Raji (cell line): ENCODE measurements around the gene OR9G1.

Source experiments
- POLR2A ChIP-seq: IDR thresholded peaks from 2 replicates; pipeline ENCODE4 v1.6.1; 2011; ENCODE audit warnings: low read depth, low read length, control low read depth; ENCODE audit not compliant: insufficient read depth

The OR9G1 gene

GRCh38 chr11:56750190-56750589 is 51.3 kb downstream of the OR9G1 start:
- no peak for TF ChIP-seq POLR2A

DNA sequence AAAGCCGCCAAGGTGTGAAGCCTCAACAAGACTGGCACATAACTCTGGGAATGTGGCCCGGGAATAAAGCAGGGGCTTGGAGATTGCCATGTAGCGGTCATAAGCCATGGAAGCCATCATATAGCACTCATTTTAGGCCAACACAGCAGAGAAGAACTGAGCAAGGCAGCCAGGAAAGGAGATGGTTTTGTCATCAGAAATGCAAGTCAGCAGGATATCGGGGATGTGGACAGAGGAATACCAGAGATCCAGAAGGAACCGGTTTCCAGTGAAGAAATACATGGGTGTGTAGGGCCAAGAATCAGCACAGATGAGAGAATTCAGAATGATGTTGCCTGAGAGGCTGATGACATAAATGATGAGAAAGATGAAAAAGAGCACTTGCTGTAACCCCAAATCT is 52.6 kb downstream of the OR9G1 start:
- no peak for TF ChIP-seq POLR2A
